Measurements from ENCODE around the gene MDGA2.

MDGA2 gene

GRCh38 chr14:47585447-47585846, 90.0 kb downstream of the MDGA2 start:
- intact Hi-C loops (cut with DNase I; ENCODE audit: low total_unique reads) = no loop called here

GRCh38 chr14:47567273-47567672, 108.1 kb downstream of the MDGA2 start:
- Histone ChIP-seq H3K4me3 (no peak overlapping the region), H3K36me3 (no peaks in the 10 kb centered on the region), H3K4me1 (no peaks in the 10 kb centered on the region), H3K27ac (no peak overlapping the region), H3K27me3 (no peaks in the 10 kb centered on the region), H3K9me3 (no peaks in the 10 kb centered on the region)
- DNase-seq = no peak
- intact Hi-C loops (cut with DNase I; ENCODE audit: low total_unique reads) = no loop called here
- no peak for TF ChIP-seq CTCF (IDR thresholded peaks at IDR 0.05)

More at GRCh38 chr14:47585447-47585846, 90.0 kb downstream of the MDGA2 start:
- H3K4me1 ChIP-seq = no peaks in the 10 kb centered on the region
- H3K9me3 ChIP-seq = no peaks in the 10 kb centered on the region
- no peak for TF ChIP-seq CTCF (IDR thresholded peaks at IDR 0.05)
- H3K36me3 ChIP-seq = no peaks in the 10 kb centered on the region
- no peak for DNase-seq
- no peak overlapping the region for H3K4me3 ChIP-seq
- H3K27me3 ChIP-seq = no peaks in the 10 kb centered on the region
- H3K27ac ChIP-seq = no peak overlapping the region

- Histone ChIP-seq H3K27me3 (no peaks in the 10 kb centered on the region), H3K27ac (no peak overlapping the region), H3K4me1 (no peaks in the 10 kb centered on the region), H3K4me3 (no peak overlapping the region), H3K9me3 (no peaks in the 10 kb centered on the region), H3K36me3 (no peaks in the 10 kb centered on the region)
- intact Hi-C loops (cut with DNase I; ENCODE audit: low total_unique reads) = no loop called here
- DNase-seq = no peak
- no peak for TF ChIP-seq CTCF (IDR thresholded peaks at IDR 0.05)
These were observed 117.5 kb downstream of the MDGA2 start for GRCh38 chr14:47557894-47558293.

- no peak overlapping the region for H3K4me3 ChIP-seq
- TF ChIP-seq CTCF (IDR thresholded peaks at IDR 0.05) = no peak
- H3K36me3 ChIP-seq = no peaks in the 10 kb centered on the region
- no peaks in the 10 kb centered on the region for H3K9me3 ChIP-seq
- H3K27ac ChIP-seq = no peak overlapping the region
- intact Hi-C loops (cut with DNase I; ENCODE audit: low total_unique reads) = no loop called here
- no peak for DNase-seq
- H3K27me3 ChIP-seq = no peaks in the 10 kb centered on the region
- no peaks in the 10 kb centered on the region for H3K4me1 ChIP-seq
These were observed 120.1 kb downstream of the MDGA2 start for GRCh38 chr14:47555333-47555732.

DNA sequence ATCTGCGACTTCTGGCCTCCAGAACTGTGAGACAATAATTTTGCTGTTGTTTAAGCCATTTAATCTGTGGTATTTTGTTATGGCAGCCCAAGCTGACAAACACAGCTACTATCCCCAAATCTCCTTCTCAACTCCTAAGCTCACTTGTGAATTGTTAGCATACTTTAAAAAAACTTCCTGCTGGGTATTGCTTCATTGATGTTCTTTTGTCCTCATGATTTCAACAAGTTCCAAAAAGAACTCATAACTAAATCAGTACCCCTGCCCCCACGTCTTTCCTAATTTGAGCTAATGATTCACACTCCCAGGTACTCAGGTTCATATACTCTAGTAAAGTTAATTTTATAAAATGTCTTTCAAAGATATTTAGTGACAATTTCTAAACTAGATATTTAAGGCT, 125.5 kb downstream of the MDGA2 start:
- H3K4me1 ChIP-seq = no peaks in the 10 kb centered on the region
- intact Hi-C loops (cut with DNase I; ENCODE audit: low total_unique reads) = no loop called here
- H3K36me3 ChIP-seq = no peaks in the 10 kb centered on the region
- no peak overlapping the region for H3K4me3 ChIP-seq
- no peak for DNase-seq
- no peaks in the 10 kb centered on the region for H3K9me3 ChIP-seq
- no peaks in the 10 kb centered on the region for H3K27me3 ChIP-seq
- H3K27ac ChIP-seq = no peak overlapping the region
- no peak for TF ChIP-seq CTCF (IDR thresholded peaks at IDR 0.05)

DNA sequence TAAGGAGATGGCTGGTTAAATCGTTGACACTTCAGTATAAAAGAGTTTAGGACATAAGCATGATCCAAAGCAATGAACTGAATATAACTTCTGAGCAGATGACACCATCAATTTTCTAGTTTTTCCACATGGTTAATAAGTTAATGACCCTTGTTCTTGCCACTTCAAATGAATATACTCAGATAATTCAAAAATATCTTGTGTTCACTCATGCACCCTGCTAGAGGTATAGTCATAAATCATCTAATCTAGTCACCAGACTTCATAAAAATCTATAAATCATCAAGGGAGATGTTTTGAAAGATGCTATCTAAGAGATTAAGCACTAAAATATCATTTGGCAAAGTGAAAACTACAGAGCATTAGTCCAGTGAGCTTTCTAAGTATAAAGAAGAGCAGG, 131.9 kb downstream of the MDGA2 start:
- intact Hi-C loops (cut with DNase I; ENCODE audit: low total_unique reads) = no loop called here
- no peaks in the 10 kb centered on the region for H3K27me3 ChIP-seq
- no peaks in the 10 kb centered on the region for H3K9me3 ChIP-seq
- H3K36me3 ChIP-seq = no peaks in the 10 kb centered on the region
- H3K4me1 ChIP-seq = no peaks in the 10 kb centered on the region
- DNase-seq = no peak
- no peak overlapping the region for H3K4me3 ChIP-seq
- TF ChIP-seq CTCF (IDR thresholded peaks at IDR 0.05) = no peak
- no peak overlapping the region for H3K27ac ChIP-seq

All from tibial artery (tissue), 4 donors.